ENCODE results near the gene PLEKHO2. TPM values are rescaled to one million over a fixed set of nuclear protein-coding genes. Genes with fewer than 3 reads are reported as not detected.
A peak's percentile ranks its signal among the peaks of the same experiment; 100 is the strongest.

The PLEKHO2 gene
- total RNA-seq, 2 donors from 2014 or later = 7.0 to 9.9 TPM

GRCh38 chr15:64883997-64884511 lies 42.3 kb downstream of the PLEKHO2 start:
- intact Hi-C loops (cut with DNase I) = no loop called here
- DNase-seq (peak; percentile 26 to 79 (median 50)), ATAC-seq (peak; percentile 39)
- Histone ChIP-seq H3K4me1 (no peaks in the 10 kb centered on the region), H3K27ac (peak overlapping the region in 2 of 4 donors; percentile 12 to 70), H3K9me3 (no peaks in the 10 kb centered on the region), H3K36me3 (replicated peaks in 1 of 2; ENCODE audit: insufficient read depth in 1 of 2, low read depth in 2 of 2) (no peaks in the 10 kb centered on the region), H3K27me3 (no peaks in the 10 kb centered on the region), H3K4me3 (no peak overlapping the region)
- WGBS, 2 donors = 36 to 53% methylated on average over 8 to 10 of the region's 10 CpGs
- TF ChIP-seq, protein P1, sequence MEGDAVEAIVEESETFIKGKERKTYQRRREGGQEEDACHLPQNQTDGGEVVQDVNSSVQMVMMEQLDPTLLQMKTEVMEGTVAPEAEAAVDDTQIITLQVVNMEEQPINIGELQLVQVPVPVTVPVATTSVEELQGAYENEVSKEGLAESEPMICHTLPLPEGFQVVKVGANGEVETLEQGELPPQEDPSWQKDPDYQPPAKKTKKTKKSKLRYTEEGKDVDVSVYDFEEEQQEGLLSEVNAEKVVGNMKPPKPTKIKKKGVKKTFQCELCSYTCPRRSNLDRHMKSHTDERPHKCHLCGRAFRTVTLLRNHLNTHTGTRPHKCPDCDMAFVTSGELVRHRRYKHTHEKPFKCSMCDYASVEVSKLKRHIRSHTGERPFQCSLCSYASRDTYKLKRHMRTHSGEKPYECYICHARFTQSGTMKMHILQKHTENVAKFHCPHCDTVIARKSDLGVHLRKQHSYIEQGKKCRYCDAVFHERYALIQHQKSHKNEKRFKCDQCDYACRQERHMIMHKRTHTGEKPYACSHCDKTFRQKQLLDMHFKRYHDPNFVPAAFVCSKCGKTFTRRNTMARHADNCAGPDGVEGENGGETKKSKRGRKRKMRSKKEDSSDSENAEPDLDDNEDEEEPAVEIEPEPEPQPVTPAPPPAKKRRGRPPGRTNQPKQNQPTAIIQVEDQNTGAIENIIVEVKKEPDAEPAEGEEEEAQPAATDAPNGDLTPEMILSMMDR (IDR thresholded peaks at IDR 0.05) = no peak
- peak in 1 of 3 donors; percentile 37 for TF ChIP-seq POLR2A (IDR thresholded peaks at IDR 0.05)

DNA sequence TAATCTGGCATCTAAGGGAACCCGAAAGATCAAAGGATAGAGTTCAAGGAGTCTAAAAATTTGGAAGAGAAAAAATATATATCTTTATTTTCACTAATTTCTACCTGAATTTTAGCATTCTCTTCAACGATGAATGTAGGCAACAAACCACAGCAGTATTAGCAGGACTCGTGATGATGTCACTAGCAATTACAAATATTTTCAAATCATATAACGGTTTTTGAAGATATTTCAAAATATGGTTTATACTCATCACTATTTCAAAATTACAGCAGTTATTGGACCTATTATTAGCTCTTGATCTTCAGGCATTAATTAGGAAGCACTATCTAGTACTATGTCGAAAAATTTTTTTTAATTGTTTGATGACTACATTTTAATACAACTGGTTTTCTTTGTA lies 43.0 kb downstream of the PLEKHO2 start:
- Histone ChIP-seq H3K36me3 (replicated peaks in 1 of 2; ENCODE audit: insufficient read depth in 1 of 2, low read depth in 2 of 2) (no peaks in the 10 kb centered on the region), H3K27ac (no peak overlapping the region), H3K9me3 (no peaks in the 10 kb centered on the region), H3K4me1 (no peaks in the 10 kb centered on the region), H3K4me3 (no peak overlapping the region), H3K27me3 (no peaks in the 10 kb centered on the region)
- 72 to 81% methylated on average over 5 of the region's 5 CpGs for WGBS, 2 donors
- TF ChIP-seq POLR2A (IDR thresholded peaks at IDR 0.05) = no peak
- TF ChIP-seq, protein P1 (IDR thresholded peaks at IDR 0.05) = no peak
- intact Hi-C loops (cut with DNase I) = no loop called here
- DNase-seq = no peak
- ATAC-seq = no peak

GRCh38 chr15:64888336-64888735 lies 46.6 kb downstream of the PLEKHO2 start:
- H3K4me1 ChIP-seq = no peaks in the 10 kb centered on the region
- H3K36me3 ChIP-seq (replicated peaks in 1 of 2; ENCODE audit: insufficient read depth in 1 of 2, low read depth in 2 of 2) = no peaks in the 10 kb centered on the region
- TF ChIP-seq, protein P1 (IDR thresholded peaks at IDR 0.05) = no peak
- no peak for TF ChIP-seq POLR2A (IDR thresholded peaks at IDR 0.05)
- H3K4me3 ChIP-seq = no peak overlapping the region
- no peak overlapping the region for H3K27ac ChIP-seq
- intact Hi-C loops (cut with DNase I) = no loop called here
- ATAC-seq = no peak
- H3K27me3 ChIP-seq = no peaks in the 10 kb centered on the region
- H3K9me3 ChIP-seq = no peaks in the 10 kb centered on the region
- DNase-seq = no peak
- WGBS, 2 donors = 87 to 100% methylated on average over 1 to 6 of the region's 6 CpGs

DNA sequence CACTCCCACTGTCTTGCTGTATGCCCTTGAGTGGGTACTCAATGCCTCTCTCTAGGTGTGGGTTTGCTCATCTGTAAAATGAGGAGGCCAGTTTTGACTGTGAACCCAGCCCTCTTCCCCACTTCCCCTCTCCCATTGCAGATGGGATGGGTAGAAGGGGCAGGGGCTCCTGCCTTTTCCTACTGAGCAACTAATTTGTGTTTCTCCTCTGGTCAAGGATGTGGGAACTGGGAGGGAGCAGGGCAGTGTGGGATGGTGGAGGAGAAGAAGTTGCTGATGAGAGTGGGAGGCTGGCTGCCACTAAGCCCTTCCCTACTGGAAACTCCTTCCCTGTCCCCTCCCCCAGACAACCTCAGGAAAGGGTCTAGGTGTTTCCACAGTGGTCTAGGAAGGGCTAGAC lies 49.8 kb downstream of the PLEKHO2 start:
- DNase-seq (no peak), ATAC-seq (no peak)
- Histone ChIP-seq H3K27me3 (no peaks in the 10 kb centered on the region), H3K9me3 (no peaks in the 10 kb centered on the region), H3K27ac (peak overlapping the region in 2 of 4 donors; percentile 17 to 73), H3K4me3 (no peak overlapping the region), H3K4me1 (peaks cover 4% of the 10 kb centered on the region), H3K36me3 (replicated peaks in 1 of 2; ENCODE audit: insufficient read depth in 1 of 2, low read depth in 2 of 2) (no peaks in the 10 kb centered on the region)
- TF ChIP-seq POLR2A (IDR thresholded peaks at IDR 0.05) = no peak
- TF ChIP-seq, protein P1 (IDR thresholded peaks at IDR 0.05) = no peak
- intact Hi-C loops (cut with DNase I) = no loop called here

- ATAC-seq = no peak
- Histone ChIP-seq H3K27ac (peak overlapping the region in 2 of 4 donors; percentile 52 to 73), H3K4me1 (peaks cover 4% of the 10 kb centered on the region), H3K36me3 (replicated peaks in 1 of 2; ENCODE audit: insufficient read depth in 1 of 2, low read depth in 2 of 2) (no peaks in the 10 kb centered on the region), H3K9me3 (no peaks in the 10 kb centered on the region), H3K4me3 (no peak overlapping the region), H3K27me3 (no peaks in the 10 kb centered on the region)
- TF ChIP-seq, protein P1 (IDR thresholded peaks at IDR 0.05) = no peak
- TF ChIP-seq POLR2A (IDR thresholded peaks at IDR 0.05) = no peak
- 89 to 93% methylated on average over 8 of the region's 8 CpGs for WGBS, 2 donors
- intact Hi-C loops (cut with DNase I) = no loop called here
- DNase-seq = no peak
Observed at GRCh38 chr15:64892847-64893403, 51.2 kb downstream of the PLEKHO2 start.
